Measurements from ENCODE around the gene ZMIZ1.

ZMIZ1 gene

GRCh38 chr10:79306644-79307220 is 238.0 kb downstream of the ZMIZ1 start:
- H3K27ac ChIP-seq: no peak overlapping the region
- TF ChIP-seq CTCF (IDR thresholded peaks at IDR 0.05) (no peak), ZFX (IDR thresholded peaks at IDR 0.05; ENCODE audit: borderline replicate concordance) (no peak)

- no peak for TF ChIP-seq CTCF (IDR thresholded peaks at IDR 0.05)
- no peak for TF ChIP-seq ZFX (IDR thresholded peaks at IDR 0.05; ENCODE audit: borderline replicate concordance)
- no peak overlapping the region for H3K27ac ChIP-seq
These were observed 239.2 kb downstream of the ZMIZ1 start for GRCh38 chr10:79308016-79308415.

- no peak overlapping the region for H3K27ac ChIP-seq
- TF ChIP-seq ZFX (IDR thresholded peaks at IDR 0.05; ENCODE audit: borderline replicate concordance): no peak
- TF ChIP-seq CTCF (IDR thresholded peaks at IDR 0.05): no peak
These were observed 240.4 kb downstream of the ZMIZ1 start for GRCh38 chr10:79308969-79309665.

GRCh38 chr10:79310200-79310865 is 241.6 kb downstream of the ZMIZ1 start:
- no peak overlapping the region for H3K27ac ChIP-seq

GRCh38 chr10:79310911-79311573 is 242.3 kb downstream of the ZMIZ1 start:
- no peak overlapping the region for H3K27ac ChIP-seq
- TF ChIP-seq ZFX (IDR thresholded peaks at IDR 0.05; ENCODE audit: borderline replicate concordance) (no peak), CTCF (IDR thresholded peaks at IDR 0.05) (no peak)

More at GRCh38 chr10:79310200-79310865, 241.6 kb downstream of the ZMIZ1 start:
- TF ChIP-seq CTCF (IDR thresholded peaks at IDR 0.05): no peak
- TF ChIP-seq ZFX (IDR thresholded peaks at IDR 0.05; ENCODE audit: borderline replicate concordance): no peak

- TF ChIP-seq CTCF (IDR thresholded peaks at IDR 0.05): no peak
- no peak for TF ChIP-seq ZFX (IDR thresholded peaks at IDR 0.05; ENCODE audit: borderline replicate concordance)
- H3K27ac ChIP-seq: no peak overlapping the region
These were observed 243.0 kb downstream of the ZMIZ1 start for GRCh38 chr10:79311581-79312407.
